ENCODE results near the gene SLC6A6.

SLC6A6 gene

GRCh38 chr3:14524920-14525660 is 122.7 kb downstream of the SLC6A6 start:
- H3K4me1 ChIP-seq (ENCODE audit: control insufficient read depth, insufficient read depth, low read length) = peaks cover 12% of the 10 kb centered on the region
- no peaks in the 10 kb centered on the region for H3K27me3 ChIP-seq (replicated peaks; ENCODE audit: control insufficient read depth, insufficient read depth, low read length)
- no peaks in the 10 kb centered on the region for H3K9me3 ChIP-seq (ENCODE audit: control insufficient read depth, low read length)
- peak overlapping the region; percentile 43 for H3K9ac ChIP-seq (ENCODE audit: low read length)
- no peak overlapping the region for H3K4me3 ChIP-seq (ENCODE audit: low read length)
- no peaks in the 10 kb centered on the region for H3K36me3 ChIP-seq (ENCODE audit: control insufficient read depth, insufficient read depth, low read length, severe bottlenecking)
- no peak for DNase-seq (ENCODE audit: low read depth)

- Histone ChIP-seq H3K9me3 (ENCODE audit: control insufficient read depth, low read length) (no peaks in the 10 kb centered on the region), H3K9ac (ENCODE audit: low read length) (peak overlapping the region; percentile 43), H3K36me3 (ENCODE audit: control insufficient read depth, insufficient read depth, low read length, severe bottlenecking) (no peaks in the 10 kb centered on the region), H3K27me3 (replicated peaks; ENCODE audit: control insufficient read depth, insufficient read depth, low read length) (no peaks in the 10 kb centered on the region), H3K4me3 (ENCODE audit: low read length) (peak overlapping the region; percentile 12), H3K4me1 (ENCODE audit: control insufficient read depth, insufficient read depth, low read length) (peaks cover 12% of the 10 kb centered on the region)
- DNase-seq (ENCODE audit: low read depth) = peak; percentile 39
Measured at GRCh38 chr3:14525685-14526631, 123.6 kb downstream of the SLC6A6 start.

- DNase-seq (ENCODE audit: low read depth) = no peak
- Histone ChIP-seq H3K27me3 (replicated peaks; ENCODE audit: control insufficient read depth, insufficient read depth, low read length) (peaks cover 2% of the 10 kb centered on the region), H3K4me1 (ENCODE audit: control insufficient read depth, insufficient read depth, low read length) (peaks cover 12% of the 10 kb centered on the region), H3K9me3 (ENCODE audit: control insufficient read depth, low read length) (no peaks in the 10 kb centered on the region), H3K9ac (ENCODE audit: low read length) (no peak overlapping the region), H3K4me3 (ENCODE audit: low read length) (no peak overlapping the region), H3K36me3 (ENCODE audit: control insufficient read depth, insufficient read depth, low read length, severe bottlenecking) (no peaks in the 10 kb centered on the region)
Measured at GRCh38 chr3:14528081-14528480, 125.7 kb downstream of the SLC6A6 start.

- H3K9me3 ChIP-seq (ENCODE audit: control insufficient read depth, low read length) = no peaks in the 10 kb centered on the region
Measured at GRCh38 chr3:14531856-14532395, 129.5 kb downstream of the SLC6A6 start.

GRCh38 chr3:14532691-14533456 is 130.5 kb downstream of the SLC6A6 start:
- Histone ChIP-seq H3K9me3 (ENCODE audit: control insufficient read depth, low read length) (no peaks in the 10 kb centered on the region), H3K36me3 (ENCODE audit: control insufficient read depth, insufficient read depth, low read length, severe bottlenecking) (no peaks in the 10 kb centered on the region), H3K9ac (ENCODE audit: low read length) (no peak overlapping the region), H3K4me3 (ENCODE audit: low read length) (no peak overlapping the region), H3K4me1 (ENCODE audit: control insufficient read depth, insufficient read depth, low read length) (no peaks in the 10 kb centered on the region), H3K27me3 (replicated peaks; ENCODE audit: control insufficient read depth, insufficient read depth, low read length) (peaks cover 28% of the 10 kb centered on the region)
- no peak for DNase-seq (ENCODE audit: low read depth)

More at GRCh38 chr3:14531856-14532395, 129.5 kb downstream of the SLC6A6 start:
- H3K4me3 ChIP-seq (ENCODE audit: low read length) = no peak overlapping the region
- no peak for DNase-seq (ENCODE audit: low read depth)
- H3K27me3 ChIP-seq (replicated peaks; ENCODE audit: control insufficient read depth, insufficient read depth, low read length) = peaks cover 28% of the 10 kb centered on the region
- no peaks in the 10 kb centered on the region for H3K36me3 ChIP-seq (ENCODE audit: control insufficient read depth, insufficient read depth, low read length, severe bottlenecking)
- no peaks in the 10 kb centered on the region for H3K4me1 ChIP-seq (ENCODE audit: control insufficient read depth, insufficient read depth, low read length)
- H3K9ac ChIP-seq (ENCODE audit: low read length) = no peak overlapping the region

GRCh38 chr3:14533457-14533958 is 131.1 kb downstream of the SLC6A6 start:
- no peaks in the 10 kb centered on the region for H3K36me3 ChIP-seq (ENCODE audit: control insufficient read depth, insufficient read depth, low read length, severe bottlenecking)
- no peak for DNase-seq (ENCODE audit: low read depth)

GRCh38 chr3:14534516-14535191 is 132.2 kb downstream of the SLC6A6 start:
- Histone ChIP-seq H3K4me1 (ENCODE audit: control insufficient read depth, insufficient read depth, low read length) (no peaks in the 10 kb centered on the region), H3K36me3 (ENCODE audit: control insufficient read depth, insufficient read depth, low read length, severe bottlenecking) (no peaks in the 10 kb centered on the region), H3K9ac (ENCODE audit: low read length) (no peak overlapping the region), H3K9me3 (ENCODE audit: control insufficient read depth, low read length) (no peaks in the 10 kb centered on the region), H3K27me3 (replicated peaks; ENCODE audit: control insufficient read depth, insufficient read depth, low read length) (peaks cover 28% of the 10 kb centered on the region), H3K4me3 (ENCODE audit: low read length) (no peak overlapping the region)
- DNase-seq (ENCODE audit: low read depth) = no peak

More at GRCh38 chr3:14533457-14533958, 131.1 kb downstream of the SLC6A6 start:
- Histone ChIP-seq H3K9me3 (ENCODE audit: control insufficient read depth, low read length) (no peaks in the 10 kb centered on the region), H3K27me3 (replicated peaks; ENCODE audit: control insufficient read depth, insufficient read depth, low read length) (peaks cover 28% of the 10 kb centered on the region), H3K9ac (ENCODE audit: low read length) (no peak overlapping the region), H3K4me1 (ENCODE audit: control insufficient read depth, insufficient read depth, low read length) (no peaks in the 10 kb centered on the region), H3K4me3 (ENCODE audit: low read length) (no peak overlapping the region)

- H3K36me3 ChIP-seq (ENCODE audit: control insufficient read depth, insufficient read depth, low read length, severe bottlenecking) = no peaks in the 10 kb centered on the region
- H3K9me3 ChIP-seq (ENCODE audit: control insufficient read depth, low read length) = no peaks in the 10 kb centered on the region
- no peaks in the 10 kb centered on the region for H3K4me1 ChIP-seq (ENCODE audit: control insufficient read depth, insufficient read depth, low read length)
- H3K4me3 ChIP-seq (ENCODE audit: low read length) = no peak overlapping the region
- DNase-seq (ENCODE audit: low read depth) = no peak
- no peak overlapping the region for H3K9ac ChIP-seq (ENCODE audit: low read length)
- peaks cover 28% of the 10 kb centered on the region for H3K27me3 ChIP-seq (replicated peaks; ENCODE audit: control insufficient read depth, insufficient read depth, low read length)
Measured at GRCh38 chr3:14535616-14536015, 133.2 kb downstream of the SLC6A6 start.

GRCh38 chr3:14536055-14536815 is 133.8 kb downstream of the SLC6A6 start:
- Histone ChIP-seq H3K9ac (ENCODE audit: low read length) (no peak overlapping the region), H3K4me1 (ENCODE audit: control insufficient read depth, insufficient read depth, low read length) (no peaks in the 10 kb centered on the region), H3K9me3 (ENCODE audit: control insufficient read depth, low read length) (no peaks in the 10 kb centered on the region), H3K4me3 (ENCODE audit: low read length) (no peak overlapping the region), H3K27me3 (replicated peaks; ENCODE audit: control insufficient read depth, insufficient read depth, low read length) (peaks cover 35% of the 10 kb centered on the region), H3K36me3 (ENCODE audit: control insufficient read depth, insufficient read depth, low read length, severe bottlenecking) (no peaks in the 10 kb centered on the region)
- DNase-seq (ENCODE audit: low read depth) = no peak
